Transverse colon (tissue), 4 donors: ENCODE data around the gene SUN1.

ENCODE experiments used
- CTCF ChIP-seq, 5 experiments: fragments of 200-600 bp in 3 of 5; fragments of 450-650 bp in 2 of 5; sonication (generic) in 3 of 5; IDR thresholded peaks; 1 replicate in 2 of 5; 2 replicates in 3 of 5; pipeline ENCODE4 v1.5.1; 2016 to 2017; ENCODE audit warnings: antibody characterized with exemption in 5 of 5, inconsistent platforms in 3 of 5, mild to moderate bottlenecking in 2 of 5, moderate library complexity in 1 of 5
- POLR2A ChIP-seq: fragments of 450-650 bp; IDR thresholded peaks from one replicate; pipeline ENCODE4 v1.6.1; 2016; ENCODE audit warnings: antibody characterized with exemption, mild to moderate bottlenecking, moderate library complexity
- POLR2AphosphoS5 ChIP-seq, 3 donors: sonication (generic); formaldehyde crosslinking; IDR thresholded peaks; one replicate each; pipeline ENCODE4 v1.6.1; 2016; ENCODE audit warnings: antibody characterized with exemption in 3 of 3

- TF ChIP-seq CTCF (IDR thresholded peaks at IDR 0.05) (no peak), POLR2A (peak; percentile 55), POLR2AphosphoS5 (IDR thresholded peaks at IDR 0.05) (peak; percentile 91 to 96 (median 94))
These were observed 16.0 kb upstream of the SUN1 start for GRCh38 chr7:816300-816750.
